Ectodermal cell (in vitro differentiated cells): ENCODE results near the gene STARD3.

Source experiments
- H3K27ac ChIP-seq: 2 replicates; pipeline ENCODE4 v1.7.0; 2013; ENCODE audit warnings: mild to moderate bottlenecking, low read depth, low read length; ENCODE audit not compliant: insufficient read depth, poor library complexity, severe bottlenecking
- H3K27me3 ChIP-seq: 2 replicates; pipeline ENCODE4 v1.7.0; 2013; ENCODE audit warnings: mild to moderate bottlenecking, low read length; ENCODE audit not compliant: insufficient read depth, control insufficient read depth, poor library complexity, severe bottlenecking
- H3K36me3 ChIP-seq: one replicate; pipeline ENCODE4 v1.7.0; 2013; ENCODE audit warnings: low read length; ENCODE audit not compliant: control insufficient read depth, insufficient read depth
- H3K4me1 ChIP-seq: one replicate; pipeline ENCODE4 v1.7.0; 2013; ENCODE audit warnings: low read length; ENCODE audit not compliant: control insufficient read depth, insufficient read depth
- H3K4me3 ChIP-seq: 2 replicates; pipeline ENCODE4 v1.7.0; 2013; ENCODE audit warnings: low read depth, low read length, control low read depth; ENCODE audit not compliant: insufficient read depth
- H3K9me3 ChIP-seq: 2 replicates; pipeline ENCODE4 v1.7.0; 2013; ENCODE audit warnings: mild to moderate bottlenecking, low read length, moderate library complexity; ENCODE audit not compliant: control insufficient read depth
- WGBS, 2 experiments: methylation state at CpG; one replicate each; pipeline ENCODE4 v1.1.7; 2013; ENCODE audit warnings: missing lambda C conversion rate in 2 of 2; 5-methylcytosine and 5-hydroxymethylcytosine counted together

Gene STARD3

DNA sequence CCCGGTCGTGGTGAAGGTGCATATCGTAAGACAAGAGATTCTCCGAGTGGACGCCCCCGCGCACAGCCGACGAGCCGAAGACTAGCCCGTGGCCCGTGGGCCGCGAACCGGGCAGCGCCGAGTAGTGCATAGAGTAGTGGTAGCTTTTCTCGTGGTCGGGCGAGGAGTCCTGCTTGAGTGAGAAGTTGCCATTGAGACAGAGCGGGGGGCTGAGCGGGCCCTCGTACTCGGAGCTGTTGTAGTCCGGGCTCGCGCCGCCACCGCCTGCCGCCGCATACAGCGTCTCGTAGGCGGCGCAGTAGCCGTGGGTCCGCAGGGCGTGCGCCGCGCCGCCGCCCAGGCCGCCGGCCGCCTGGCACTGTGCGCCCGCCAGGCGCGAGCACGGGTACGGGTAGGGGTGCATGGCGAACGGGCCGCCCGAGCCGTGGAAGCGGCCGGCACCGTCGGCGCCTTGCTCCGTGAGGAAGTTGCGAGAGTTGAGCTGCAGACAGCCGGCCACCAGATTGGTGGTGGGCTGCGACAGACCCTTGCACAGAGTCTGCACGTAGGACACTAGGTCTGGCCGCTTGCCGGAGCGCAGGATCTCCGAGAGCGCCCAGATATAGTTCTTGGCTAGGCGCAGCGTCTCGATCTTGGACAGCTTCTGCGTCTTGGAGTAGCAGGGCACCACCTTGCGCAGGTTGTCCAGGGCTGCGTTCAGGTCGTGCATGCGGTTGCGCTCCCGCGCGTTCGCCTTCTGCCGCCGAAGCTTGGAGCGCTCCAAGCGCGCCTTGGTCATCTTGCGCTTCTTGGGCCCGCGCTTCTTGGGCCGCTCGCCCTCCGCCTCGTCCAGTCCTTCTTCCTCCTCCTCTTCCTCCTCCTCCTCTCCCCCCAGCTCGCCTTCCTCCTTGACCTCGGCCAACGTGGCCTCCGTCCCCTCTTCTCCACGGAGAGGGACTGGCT is 31.2 kb upstream of the STARD3 start:
- Histone ChIP-seq H3K27me3 (peaks cover 100% of the 10 kb centered on the region), H3K36me3 (no peaks in the 10 kb centered on the region), H3K4me1 (peaks cover 29% of the 10 kb centered on the region), H3K27ac (no peak overlapping the region), H3K4me3 (peak overlapping the region; percentile 3), H3K9me3 (no peaks in the 10 kb centered on the region)
- WGBS, 2 experiments, result 1% methylated on average over 102 of the region's 102 CpGs

DNA sequence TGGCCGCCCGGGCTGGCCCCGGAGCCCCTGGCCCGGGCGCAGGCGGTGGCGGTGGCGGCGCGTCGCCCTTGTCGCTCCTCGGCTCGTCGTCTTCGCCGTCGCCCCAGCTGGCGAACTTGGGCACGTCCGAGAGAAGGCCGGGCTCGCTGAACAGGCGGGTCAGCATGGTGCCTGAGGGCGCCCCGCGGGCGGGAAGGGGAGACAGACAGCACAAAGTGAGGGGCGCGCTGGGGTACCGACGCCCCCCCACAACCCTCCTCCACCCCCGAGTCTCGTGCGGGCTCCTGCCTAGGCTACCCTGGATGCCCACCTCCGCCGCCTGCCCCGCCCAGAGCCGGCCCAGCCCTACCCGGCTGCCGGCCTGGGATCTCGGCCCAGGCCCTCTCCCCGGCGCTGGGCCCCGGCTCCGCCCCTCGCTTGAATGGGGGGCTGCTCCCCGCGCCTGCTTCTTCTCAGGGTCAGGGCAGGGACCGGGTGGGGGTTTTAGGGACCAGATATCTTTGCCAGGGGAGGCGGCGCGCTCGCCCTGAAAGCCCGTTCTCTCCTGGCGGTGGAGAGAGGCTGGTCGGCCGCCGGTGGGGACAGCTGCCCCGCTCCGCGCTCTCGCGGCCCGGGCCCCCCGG is 30.4 kb upstream of the STARD3 start:
- Histone ChIP-seq H3K4me1 (peaks cover 29% of the 10 kb centered on the region), H3K27me3 (peaks cover 100% of the 10 kb centered on the region), H3K36me3 (no peaks in the 10 kb centered on the region), H3K4me3 (peak overlapping the region; percentile 15), H3K27ac (no peak overlapping the region), H3K9me3 (no peaks in the 10 kb centered on the region)
- 0 to 1% methylated on average over 66 of the region's 66 CpGs for WGBS, 2 experiments

GRCh38 chr17:39607057-39607850 is 29.7 kb upstream of the STARD3 start:
- peak overlapping the region; percentile 15 for H3K4me3 ChIP-seq
- peaks cover 29% of the 10 kb centered on the region for H3K4me1 ChIP-seq
- H3K9me3 ChIP-seq, result no peaks in the 10 kb centered on the region
- H3K36me3 ChIP-seq, result no peaks in the 10 kb centered on the region
- 0 to 1% methylated on average over 34 to 40 of the region's 40 CpGs for WGBS, 2 experiments
- peaks cover 100% of the 10 kb centered on the region for H3K27me3 ChIP-seq
- no peak overlapping the region for H3K27ac ChIP-seq

GRCh38 chr17:39607851-39608130 is 29.2 kb upstream of the STARD3 start, which contains the start of gene NEUROD2:
TSS of gene NEUROD2 (minus strand) at chr17:39607920. CDS start at chr17:39606599, 1,321 bp downstream.
- Histone ChIP-seq H3K4me1 (peaks cover 29% of the 10 kb centered on the region), H3K36me3 (no peaks in the 10 kb centered on the region), H3K4me3 (peak within 1 kb of the TSS; percentile 15), H3K27ac (no peak within 1 kb of the TSS), H3K27me3 (peaks cover 98% of the 10 kb centered on the region), H3K9me3 (no peaks in the 10 kb centered on the region)
- 1 to 4% methylated on average over 16 of the region's 20 CpGs for WGBS, 2 experiments

DNA sequence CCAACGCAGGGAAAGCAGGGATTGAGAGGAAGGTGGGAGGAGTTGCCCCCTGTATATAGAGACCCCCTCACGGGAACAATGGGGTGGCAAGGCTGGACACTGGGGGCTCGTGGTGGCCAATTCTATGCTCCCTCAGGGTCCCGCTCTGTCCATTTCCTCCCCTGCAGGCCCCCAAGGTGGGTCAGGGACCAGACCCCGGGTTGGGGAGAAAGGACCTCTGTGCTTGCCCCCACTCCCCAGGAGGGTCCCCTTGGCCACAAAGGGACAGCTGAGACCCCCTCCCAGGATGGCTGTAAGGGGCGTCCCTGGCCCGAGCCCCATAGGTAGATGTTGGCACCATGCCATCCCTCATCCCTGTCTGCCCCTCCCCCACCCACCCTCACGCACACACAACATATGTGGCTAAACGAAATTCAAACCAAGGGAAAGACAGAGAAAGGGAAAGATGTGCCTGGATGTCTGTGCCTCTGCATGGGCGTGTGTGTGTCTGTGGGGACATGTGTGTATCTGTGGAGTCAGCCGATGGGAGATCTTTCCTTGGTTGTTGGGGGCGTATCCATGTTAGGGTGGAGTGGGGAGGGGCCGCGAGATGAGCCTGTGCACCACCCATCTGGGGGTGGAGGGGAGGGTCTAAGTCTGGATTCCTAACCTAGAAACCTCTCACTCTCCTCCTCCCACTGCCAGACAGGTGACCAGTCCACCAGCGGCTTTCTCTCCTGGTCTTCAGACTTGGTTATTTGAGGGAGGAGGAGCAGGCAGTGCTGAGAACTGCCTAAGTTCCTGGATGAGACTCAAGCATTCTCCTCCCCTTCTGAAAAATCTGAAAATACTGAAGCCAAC is 28.6 kb upstream of the STARD3 start:
- 21 to 22% methylated on average over 13 to 14 of the region's 15 CpGs for WGBS, 2 experiments
- no peak overlapping the region for H3K27ac ChIP-seq
- peaks cover 95% of the 10 kb centered on the region for H3K27me3 ChIP-seq
- H3K4me3 ChIP-seq, result no peak overlapping the region
- no peaks in the 10 kb centered on the region for H3K9me3 ChIP-seq
- peaks cover 29% of the 10 kb centered on the region for H3K4me1 ChIP-seq
- no peaks in the 10 kb centered on the region for H3K36me3 ChIP-seq

GRCh38 chr17:39609416-39610025 is 27.4 kb upstream of the STARD3 start:
- 83 to 90% methylated on average over 4 of the region's 4 CpGs for WGBS, 2 experiments
- Histone ChIP-seq H3K27ac (no peak overlapping the region), H3K36me3 (no peaks in the 10 kb centered on the region), H3K4me3 (no peak overlapping the region), H3K9me3 (no peaks in the 10 kb centered on the region), H3K27me3 (peaks cover 87% of the 10 kb centered on the region), H3K4me1 (peaks cover 26% of the 10 kb centered on the region)

DNA sequence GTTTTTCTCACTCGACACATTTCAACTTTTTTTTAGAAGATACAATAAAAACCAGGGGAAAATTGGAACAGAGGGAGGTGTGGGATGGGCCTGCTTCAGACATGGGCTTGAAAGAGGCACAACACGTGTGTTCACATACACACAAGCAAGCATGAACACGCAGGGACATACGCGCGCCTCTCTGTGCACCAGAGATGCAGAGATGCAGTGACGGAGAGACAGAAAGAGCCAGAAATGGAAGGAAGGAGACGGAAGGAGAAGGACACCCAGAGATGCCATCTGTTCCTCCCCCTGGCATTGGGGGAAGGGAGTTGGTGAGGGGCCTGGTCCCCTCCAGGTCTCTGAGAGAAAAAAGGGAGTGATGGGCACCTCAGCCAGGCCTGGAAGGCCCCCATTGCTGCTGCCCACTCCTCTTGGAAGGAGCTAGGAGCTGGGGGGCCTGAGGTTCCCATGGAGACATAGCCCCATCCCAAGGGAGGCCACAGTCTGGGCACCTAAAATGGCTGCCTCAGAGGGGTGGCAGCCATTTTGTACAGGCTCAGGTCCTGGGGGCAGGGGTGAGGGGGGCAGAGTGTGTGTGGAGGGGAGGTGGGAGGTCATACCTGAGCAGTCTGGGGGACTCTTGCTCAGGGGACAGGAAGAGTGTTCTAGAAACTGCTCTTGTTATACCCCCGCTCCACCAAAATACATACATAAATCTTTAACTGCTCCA is 25.4 kb upstream of the STARD3 start:
- Histone ChIP-seq H3K9me3 (no peaks in the 10 kb centered on the region), H3K4me3 (no peak overlapping the region), H3K27me3 (peaks cover 87% of the 10 kb centered on the region), H3K4me1 (peaks cover 10% of the 10 kb centered on the region), H3K27ac (no peak overlapping the region), H3K36me3 (no peaks in the 10 kb centered on the region)
- WGBS, 2 experiments, result 91 to 93% methylated on average over 9 of the region's 9 CpGs

GRCh38 chr17:39612291-39612894 is 24.6 kb upstream of the STARD3 start:
- H3K9me3 ChIP-seq, result no peaks in the 10 kb centered on the region
- no peak overlapping the region for H3K4me3 ChIP-seq
- H3K27me3 ChIP-seq, result peaks cover 87% of the 10 kb centered on the region
- H3K27ac ChIP-seq, result no peak overlapping the region
- no peaks in the 10 kb centered on the region for H3K36me3 ChIP-seq
- 79 to 86% methylated on average over 22 of the region's 22 CpGs for WGBS, 2 experiments
- peaks cover 1% of the 10 kb centered on the region for H3K4me1 ChIP-seq
